Activated T-helper 1 cell treated with anti-CD3 and anti-CD28 coated beads, Interleukin-12 subunit alpha, Interleukin-12 subunit beta, Interleukin-2, Interleukin-4 antibody, amounts not matched to agents 30 ng/mL and 10 ng/mL and 1 ng/mL, durations not matched to agents 14 hours and 24 hours and 36 hours (primary cell): Measurements from ENCODE around the gene ZBED5. TPM values are rescaled to one million over a fixed set of nuclear protein-coding genes. Genes with fewer than 3 reads are reported as not detected.

Source experiments
- DNase-seq: peaks from one replicate; pipeline ENCODE4 v3.0.0; 2021; ENCODE audit warnings: low spot score
- H3K27ac Mint-ChIP-seq: one replicate; pipeline ENCODE4 v1.8.0; 2021; ENCODE audit warnings: mild to moderate bottlenecking, mixed read lengths
- H3K27me3 Mint-ChIP-seq: one replicate; pipeline ENCODE4 v1.8.0; 2022; ENCODE audit warnings: mild to moderate bottlenecking, moderate library complexity, mixed read lengths; ENCODE audit not compliant: insufficient read depth
- H3K36me3 Mint-ChIP-seq: one replicate; pipeline ENCODE4 v1.8.0; 2021; ENCODE audit warnings: low read depth, mixed read lengths
- H3K4me1 Mint-ChIP-seq: one replicate; pipeline ENCODE4 v1.8.0; 2021; ENCODE audit warnings: low read depth, mixed read lengths
- H3K4me3 Mint-ChIP-seq: one replicate; pipeline ENCODE4 v1.8.0; 2021; ENCODE audit warnings: mild to moderate bottlenecking, moderate library complexity, mixed read lengths
- H3K9me3 Mint-ChIP-seq: one replicate; pipeline ENCODE4 v1.8.0; 2021; ENCODE audit warnings: mixed read lengths
- intact Hi-C: fragments of 100-400 bp; cut with micrococcal nuclease; formaldehyde crosslinking; loops from one replicate; pipeline ENCODE4 v1.15.1; 2024
- total RNA-seq: library from RNA; stranded (reverse); gene quantifications from 2 replicates; pipeline ENCODE4 v1.2.3, GENCODE V29; 2022

The ZBED5 gene
- 38.9 and 42.2 TPM in 2 replicates for total RNA-seq

DNA sequence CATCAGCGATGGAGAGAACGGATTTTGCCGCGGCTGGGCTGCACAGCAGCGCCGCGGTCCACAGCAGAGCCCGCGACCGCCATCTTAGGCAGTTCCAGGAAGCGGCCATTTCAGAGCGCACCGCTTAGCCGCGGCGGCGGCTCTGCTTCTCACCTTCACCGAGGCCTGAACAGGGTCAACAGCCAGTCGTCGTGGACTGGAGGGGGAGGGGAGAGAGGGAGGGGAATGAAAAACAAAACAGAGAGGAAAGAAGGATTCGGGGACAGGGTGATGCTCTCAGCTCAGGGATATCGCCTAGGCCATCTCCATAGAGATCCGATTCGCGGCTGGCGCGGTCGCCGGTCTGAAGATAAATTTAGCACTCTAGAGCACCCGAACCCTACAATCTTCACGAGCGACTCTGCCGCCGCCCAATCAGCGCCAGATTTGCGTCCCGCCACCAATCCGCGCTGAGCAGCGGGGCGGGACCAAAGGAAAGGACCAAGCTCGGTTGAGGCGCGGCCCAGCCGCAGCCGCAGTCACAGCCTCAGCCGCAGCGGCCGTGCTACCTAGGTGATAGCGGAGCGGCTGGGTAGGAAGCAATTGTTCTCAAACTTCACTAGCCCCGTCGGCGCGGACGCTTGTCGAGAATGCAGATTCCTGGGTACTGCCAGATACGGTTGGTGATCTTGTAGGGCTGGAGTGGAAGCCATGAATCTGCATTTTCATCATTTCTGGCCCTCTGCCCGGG is at the start of gene ZBED5:
TSS of gene ZBED5 (minus strand) at position 345 of the 730 bp plus-strand sequence. CDS start 3,108 bp downstream, outside the sequence.
- Mint-ChIP-seq H3K4me3 (peak within 1 kb of the TSS; percentile 100), H3K9me3 (no peaks in the 10 kb centered on the region), H3K27ac (peak within 1 kb of the TSS; percentile 100), H3K27me3 (no peaks in the 10 kb centered on the region), H3K36me3 (peaks cover 35% of the 10 kb centered on the region), H3K4me1 (peaks cover 46% of the 10 kb centered on the region)
- intact Hi-C loops, result loop anchor here (1.0 to 5.0 kb wide), 9 partner anchors 21 to 1291 kb away; partner anchors contain the start of genes ADM, AMPD3, CTR9 and RNF141
- DNase-seq, result peak; percentile 94

DNA sequence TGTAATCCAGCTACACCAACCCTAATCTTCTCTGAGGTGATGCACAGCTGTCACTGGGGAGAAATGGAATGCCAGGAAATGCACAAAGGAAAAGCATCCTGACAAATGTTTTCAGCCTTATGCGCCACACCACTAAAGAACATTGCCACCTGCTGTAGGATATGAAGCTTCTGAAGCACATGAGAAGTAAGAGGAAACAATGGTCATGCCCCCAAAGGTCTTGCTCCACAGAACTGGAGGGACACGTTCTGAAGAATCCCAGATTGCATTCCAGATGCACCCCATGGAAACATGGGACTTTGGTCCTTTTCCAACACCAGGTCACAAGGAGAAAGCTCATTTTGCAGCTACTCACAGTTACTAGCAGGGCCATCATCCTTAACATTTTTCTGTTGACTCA is 48.7 kb upstream of the ZBED5 start:
- Mint-ChIP-seq H3K27ac (no peak overlapping the region), H3K9me3 (no peaks in the 10 kb centered on the region), H3K4me3 (no peak overlapping the region), H3K4me1 (no peaks in the 10 kb centered on the region), H3K36me3 (no peaks in the 10 kb centered on the region), H3K27me3 (peaks cover 10% of the 10 kb centered on the region)
- intact Hi-C loops, result no loop called here
- no peak for DNase-seq

DNA sequence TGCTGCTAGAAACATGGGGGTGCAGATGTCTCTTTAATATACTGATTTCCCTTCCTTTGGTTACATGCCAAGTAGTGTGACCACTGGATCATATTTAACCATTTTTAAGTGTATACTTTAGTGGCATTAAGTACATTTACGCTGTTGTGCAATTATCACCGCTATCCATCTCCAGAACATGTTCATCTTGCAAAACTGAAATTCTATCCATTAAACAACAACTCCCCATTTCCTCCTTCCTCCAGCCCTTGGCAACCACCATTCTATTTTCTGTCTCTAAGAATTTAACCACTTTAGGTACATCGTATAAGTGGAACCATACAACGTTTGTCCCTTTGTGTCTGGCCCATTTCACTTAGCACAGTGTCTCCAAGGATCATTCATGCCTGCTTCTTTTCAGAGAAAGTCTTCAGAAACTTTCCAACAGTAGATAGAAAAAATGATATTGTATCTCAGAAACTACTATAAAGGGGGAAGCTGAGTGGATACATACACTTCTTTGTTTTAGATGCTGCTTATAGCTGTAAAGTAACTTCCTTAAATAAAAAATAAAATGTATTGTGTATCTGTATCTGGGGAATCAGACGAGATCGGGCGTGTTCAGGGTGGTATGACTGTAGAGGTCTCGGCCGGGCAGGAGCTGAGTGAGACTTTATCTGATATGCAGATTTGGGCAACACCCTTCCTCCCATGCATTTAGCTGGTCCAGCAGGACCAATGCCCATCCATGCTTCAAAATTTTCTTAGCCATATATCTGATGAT is 44.6 kb upstream of the ZBED5 start:
- DNase-seq, result no peak
- peaks cover 10% of the 10 kb centered on the region for H3K27me3 Mint-ChIP-seq
- H3K36me3 Mint-ChIP-seq, result no peaks in the 10 kb centered on the region
- peaks cover 20% of the 10 kb centered on the region for H3K4me1 Mint-ChIP-seq
- intact Hi-C loops, result no loop called here
- H3K9me3 Mint-ChIP-seq, result no peaks in the 10 kb centered on the region
- no peak overlapping the region for H3K27ac Mint-ChIP-seq
- no peak overlapping the region for H3K4me3 Mint-ChIP-seq

DNA sequence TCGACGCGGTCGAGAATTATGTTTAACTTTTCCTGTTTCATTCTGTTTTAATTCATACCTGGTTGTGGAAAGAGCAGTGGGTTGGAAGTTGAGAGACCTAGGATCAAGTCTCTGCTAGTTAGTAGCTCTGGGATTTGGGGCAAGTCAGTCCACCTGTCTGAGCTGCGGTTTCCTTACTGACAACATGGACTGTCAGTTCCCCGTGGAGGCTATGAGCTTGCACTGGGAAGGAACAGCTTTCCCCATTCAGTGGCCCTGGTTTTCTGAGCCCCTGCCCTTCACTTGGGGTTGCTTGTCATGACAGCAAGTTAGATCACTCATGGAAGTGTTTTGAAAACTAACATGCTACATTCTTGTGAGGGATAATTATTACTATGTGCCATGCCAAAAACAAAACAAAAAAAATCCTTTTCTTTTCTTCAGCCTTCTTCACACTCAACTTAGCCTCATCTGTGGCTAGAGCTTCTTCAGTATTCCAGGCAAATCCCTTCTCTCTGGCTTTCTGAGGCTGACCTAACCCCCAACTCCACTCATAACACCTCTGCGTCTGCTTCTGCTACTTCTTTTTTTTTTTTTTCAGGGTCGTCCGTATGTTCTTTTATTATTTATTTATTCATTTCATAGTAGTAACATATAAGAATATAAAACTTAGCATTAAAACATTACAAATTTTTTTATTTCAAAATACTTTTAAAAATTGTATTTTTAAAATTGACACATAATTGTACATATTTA is 43.0 kb upstream of the ZBED5 start:
- Mint-ChIP-seq H3K4me3 (no peak overlapping the region), H3K27ac (no peak overlapping the region), H3K9me3 (no peaks in the 10 kb centered on the region), H3K27me3 (peaks cover 2% of the 10 kb centered on the region), H3K36me3 (no peaks in the 10 kb centered on the region), H3K4me1 (peaks cover 20% of the 10 kb centered on the region)
- no peak for DNase-seq
- intact Hi-C loops, result no loop called here

DNA sequence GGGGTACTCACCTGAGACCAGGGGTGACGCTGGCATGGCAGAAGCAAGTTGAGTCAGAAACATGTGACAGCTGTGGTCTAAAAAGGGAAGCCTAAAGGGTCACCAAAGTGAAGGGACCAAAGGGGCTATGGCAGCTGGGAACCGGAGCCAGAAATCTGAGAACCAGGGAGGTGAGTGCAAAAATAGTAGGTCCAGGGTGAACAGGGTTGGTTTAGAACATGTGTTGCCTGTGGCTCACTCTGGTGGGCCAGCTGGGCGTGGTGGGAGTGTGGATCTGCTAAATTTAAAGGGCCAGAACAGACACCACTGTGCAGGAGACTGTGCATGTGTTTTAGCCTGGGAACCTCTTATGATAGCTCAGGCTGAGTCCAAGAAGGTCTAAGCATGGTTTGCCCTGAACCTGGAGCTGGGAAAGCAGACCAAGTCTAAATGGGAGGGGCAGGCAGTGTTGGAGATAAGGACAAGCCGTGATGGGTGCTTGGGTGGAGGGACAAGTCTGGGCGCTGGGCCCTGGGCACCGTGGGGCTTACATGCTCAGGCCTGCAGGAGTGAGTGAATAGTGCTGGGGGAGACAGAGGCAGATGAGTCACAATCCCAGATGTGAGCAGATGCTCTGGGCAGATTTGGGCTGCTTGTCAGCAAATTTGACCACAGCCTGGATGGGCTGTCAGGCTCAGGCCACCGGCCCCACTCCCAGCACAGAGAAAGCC is 41.4 kb upstream of the ZBED5 start:
- Mint-ChIP-seq H3K27me3 (peaks cover 2% of the 10 kb centered on the region), H3K4me3 (no peak overlapping the region), H3K36me3 (no peaks in the 10 kb centered on the region), H3K27ac (peak overlapping the region; percentile 67), H3K9me3 (no peaks in the 10 kb centered on the region), H3K4me1 (peaks cover 20% of the 10 kb centered on the region)
- intact Hi-C loops, result no loop called here
- DNase-seq, result no peak

DNA sequence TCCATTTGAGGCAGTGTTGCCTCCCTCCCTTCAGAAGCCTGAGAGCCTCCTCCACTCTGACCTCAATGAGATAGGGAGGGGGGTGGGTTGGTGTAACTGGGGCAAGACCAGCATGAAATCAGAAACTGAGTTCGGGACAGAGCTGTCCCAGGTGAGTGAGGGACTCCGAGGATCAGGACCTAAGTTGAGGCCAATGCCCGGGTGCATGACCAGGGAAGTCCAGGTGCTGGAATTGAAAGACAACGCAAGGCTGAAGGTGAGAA is 40.8 kb upstream of the ZBED5 start:
- intact Hi-C loops, result no loop called here
- Mint-ChIP-seq H3K27me3 (peaks cover 2% of the 10 kb centered on the region), H3K9me3 (no peaks in the 10 kb centered on the region), H3K27ac (no peak overlapping the region), H3K4me3 (no peak overlapping the region), H3K4me1 (peaks cover 20% of the 10 kb centered on the region), H3K36me3 (no peaks in the 10 kb centered on the region)
- no peak for DNase-seq

DNA sequence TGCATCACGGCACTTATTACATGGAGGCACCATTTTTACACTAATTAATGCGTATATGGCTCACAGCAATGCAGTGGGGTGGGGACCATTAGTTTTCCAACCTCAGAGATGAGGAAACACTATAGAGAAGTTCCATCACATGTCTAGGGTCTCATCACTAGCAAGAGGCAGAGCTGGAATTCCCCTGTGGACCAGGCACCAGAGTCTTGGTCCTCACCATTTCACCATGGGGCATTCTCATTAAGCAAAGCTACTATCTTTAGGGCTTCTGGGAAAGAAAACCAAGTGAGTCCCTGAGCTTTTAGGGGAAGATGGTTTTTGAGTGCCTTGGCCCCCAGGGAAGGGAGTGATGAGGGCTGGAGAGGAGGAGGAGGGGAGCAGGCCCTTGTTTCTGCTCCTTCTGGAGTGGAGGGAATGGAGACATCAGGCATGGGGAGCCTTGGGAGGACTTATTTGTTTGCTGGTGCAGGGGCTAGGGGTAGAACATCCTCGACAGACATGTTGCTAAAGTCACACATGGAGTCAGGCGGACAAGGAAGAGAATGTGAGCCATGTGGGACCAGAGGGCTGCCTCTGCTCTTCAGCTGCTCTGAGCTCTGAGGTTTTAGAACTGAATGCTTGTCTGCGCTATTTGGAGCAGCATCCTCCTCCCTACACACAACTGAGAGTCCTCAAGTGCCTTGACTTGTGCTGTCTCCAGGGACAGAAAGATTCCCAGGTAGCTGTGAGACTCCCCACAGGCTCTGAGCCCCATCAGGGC is 40.3 kb upstream of the ZBED5 start:
- intact Hi-C loops, result no loop called here
- Mint-ChIP-seq H3K27me3 (peaks cover 2% of the 10 kb centered on the region), H3K36me3 (no peaks in the 10 kb centered on the region), H3K27ac (peak overlapping the region; percentile 56), H3K9me3 (no peaks in the 10 kb centered on the region), H3K4me3 (no peak overlapping the region), H3K4me1 (peaks cover 20% of the 10 kb centered on the region)
- DNase-seq, result no peak

DNA sequence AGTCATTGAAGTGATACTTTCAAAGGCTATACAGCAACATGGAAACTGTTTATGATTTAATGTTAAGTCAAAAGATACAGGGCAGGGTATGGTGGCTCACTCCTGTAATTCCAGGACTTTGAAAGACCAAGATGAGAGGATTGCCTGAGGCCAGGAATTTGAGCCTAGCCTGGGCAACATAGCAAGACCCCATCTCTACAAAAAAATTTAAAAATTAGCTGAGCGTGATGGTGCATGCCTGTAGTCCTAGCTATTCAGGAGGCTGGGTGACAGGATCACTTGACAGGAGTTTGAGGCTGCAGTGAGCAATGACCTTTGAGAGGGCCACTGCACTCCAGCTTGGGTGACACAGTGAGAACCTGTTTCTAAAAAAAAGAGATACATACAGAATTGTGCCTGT is 39.3 kb upstream of the ZBED5 start:
- no peak for DNase-seq
- H3K9me3 Mint-ChIP-seq, result no peaks in the 10 kb centered on the region
- H3K27me3 Mint-ChIP-seq, result no peaks in the 10 kb centered on the region
- intact Hi-C loops, result no loop called here
- H3K4me3 Mint-ChIP-seq, result no peak overlapping the region
- H3K27ac Mint-ChIP-seq, result no peak overlapping the region
- peaks cover 20% of the 10 kb centered on the region for H3K4me1 Mint-ChIP-seq
- H3K36me3 Mint-ChIP-seq, result no peaks in the 10 kb centered on the region

DNA sequence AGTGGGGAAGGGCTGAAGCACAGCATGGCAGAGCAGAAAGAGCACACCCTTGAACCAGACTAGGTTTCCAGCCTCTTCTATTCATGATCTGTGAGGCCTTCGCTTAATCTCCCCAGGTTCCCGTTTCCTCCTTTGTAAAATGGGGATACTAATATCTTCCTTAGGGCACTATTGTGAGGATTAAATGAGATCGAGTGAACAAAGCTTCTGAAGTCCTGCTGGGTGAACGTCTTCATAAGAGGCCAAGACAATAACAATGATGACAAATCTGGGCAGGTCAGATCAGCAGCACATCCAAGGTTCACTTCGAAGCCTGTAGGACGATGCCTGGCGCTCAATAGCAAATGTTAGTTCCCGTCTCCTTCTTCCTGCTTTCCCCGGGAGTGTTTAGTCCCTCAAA is 38.6 kb upstream of the ZBED5 start:
- peaks cover under 1% of the 10 kb centered on the region for H3K9me3 Mint-ChIP-seq
- H3K27me3 Mint-ChIP-seq, result no peaks in the 10 kb centered on the region
- peaks cover 20% of the 10 kb centered on the region for H3K4me1 Mint-ChIP-seq
- no peak for DNase-seq
- H3K36me3 Mint-ChIP-seq, result no peaks in the 10 kb centered on the region
- no peak overlapping the region for H3K4me3 Mint-ChIP-seq
- no peak overlapping the region for H3K27ac Mint-ChIP-seq
- intact Hi-C loops, result no loop called here

DNA sequence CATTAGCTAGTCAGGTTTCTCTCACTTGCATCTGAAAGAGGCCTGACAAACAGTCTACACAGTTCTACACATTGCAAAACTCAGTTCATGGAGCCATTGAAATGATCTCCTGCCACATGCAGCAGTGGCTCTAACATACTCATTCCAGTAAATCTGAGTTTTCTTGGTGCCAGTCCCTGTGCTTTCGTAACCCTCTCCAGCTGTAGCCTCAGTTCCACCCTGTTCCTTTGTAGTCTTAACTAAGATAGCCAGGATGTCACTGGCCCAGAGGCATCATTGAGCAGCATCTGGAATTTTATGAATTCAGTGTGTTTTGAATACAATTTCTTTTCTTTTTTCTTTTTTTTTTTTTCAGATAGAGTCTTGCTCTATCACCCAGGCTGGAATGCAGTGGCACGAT is 37.4 kb upstream of the ZBED5 start:
- no peak overlapping the region for H3K27ac Mint-ChIP-seq
- peaks cover 10% of the 10 kb centered on the region for H3K9me3 Mint-ChIP-seq
- H3K4me1 Mint-ChIP-seq, result peaks cover 13% of the 10 kb centered on the region
- no peak overlapping the region for H3K4me3 Mint-ChIP-seq
- H3K36me3 Mint-ChIP-seq, result no peaks in the 10 kb centered on the region
- intact Hi-C loops, result no loop called here
- DNase-seq, result no peak
- H3K27me3 Mint-ChIP-seq, result no peaks in the 10 kb centered on the region

DNA sequence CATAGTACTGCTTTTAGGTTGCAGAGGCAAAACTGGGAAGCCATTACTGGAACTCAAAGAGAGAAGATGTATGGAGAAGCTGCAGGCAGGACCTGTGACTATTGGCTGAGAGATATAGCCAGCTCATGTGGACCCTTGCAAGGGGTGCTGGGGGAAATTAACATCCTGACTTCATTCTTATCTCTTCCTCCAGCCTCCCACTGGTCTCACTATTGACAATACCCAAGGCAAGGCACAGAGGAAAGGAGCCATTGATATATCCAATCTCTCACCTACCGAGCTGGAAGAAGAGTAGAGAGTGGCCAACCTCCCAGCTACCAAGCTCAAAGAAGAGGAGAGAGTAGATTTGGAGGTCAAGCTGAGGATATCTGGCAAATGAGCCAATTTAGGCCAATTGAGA is 36.8 kb upstream of the ZBED5 start:
- H3K27ac Mint-ChIP-seq, result no peak overlapping the region
- intact Hi-C loops, result no loop called here

DNA sequence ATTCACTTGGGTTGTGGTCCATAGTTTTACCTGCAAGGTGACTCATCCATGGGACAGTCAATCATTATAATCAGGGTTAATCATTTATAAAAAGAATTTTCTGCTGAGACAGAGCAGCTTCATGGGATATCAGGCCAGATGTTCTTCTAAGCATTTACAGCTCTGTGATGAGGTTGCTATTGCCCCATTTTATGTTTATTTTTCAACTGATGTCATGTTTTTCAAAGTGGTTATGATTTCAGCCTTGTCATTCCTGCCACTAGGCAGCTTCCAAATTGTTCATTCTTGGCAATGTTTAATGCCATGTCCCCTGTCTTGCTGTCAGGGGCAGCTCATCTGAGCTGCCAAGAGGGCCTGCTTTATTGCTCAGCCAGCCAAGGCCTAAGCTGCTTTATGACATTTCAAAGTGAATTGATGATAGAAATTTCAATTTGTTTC is 35.9 kb upstream of the ZBED5 start:
- H3K4me1 Mint-ChIP-seq, result no peaks in the 10 kb centered on the region
- no peak overlapping the region for H3K27ac Mint-ChIP-seq
- intact Hi-C loops, result no loop called here
- peaks cover 3% of the 10 kb centered on the region for H3K27me3 Mint-ChIP-seq
- peaks cover 20% of the 10 kb centered on the region for H3K9me3 Mint-ChIP-seq
- DNase-seq, result no peak
- H3K36me3 Mint-ChIP-seq, result no peaks in the 10 kb centered on the region
- H3K4me3 Mint-ChIP-seq, result no peak overlapping the region

More for the DNA sequence above, 36.8 kb upstream of the ZBED5 start:
- DNase-seq, result no peak
- Mint-ChIP-seq H3K36me3 (no peaks in the 10 kb centered on the region), H3K27me3 (peaks cover 1% of the 10 kb centered on the region), H3K9me3 (peaks cover 16% of the 10 kb centered on the region), H3K4me3 (no peak overlapping the region), H3K4me1 (peaks cover 6% of the 10 kb centered on the region)
